ACC112 (cell line): Measurements from ENCODE around the gene HMCES.

ENCODE experiments used
- H2AFZ ChIP-seq: fragments of 200-600 bp; sonication (generic); one replicate; pipeline ENCODE4 v1.6.0; 2017; ENCODE audit warnings: antibody characterized with exemption, low read length; ENCODE audit not compliant: unreplicated experiment
- H3K27ac ChIP-seq: fragments of 200-600 bp; sonication (generic); 2 replicates; pipeline ENCODE4 v1.5.1; 2014; ENCODE audit warnings: low read depth, mild to moderate bottlenecking, antibody characterized with exemption, low read length, moderate library complexity
- H3K27me3 ChIP-seq: fragments of 200-600 bp; sonication (generic); 2 replicates; pipeline ENCODE4 v1.6.1; 2014; ENCODE audit warnings: mild to moderate bottlenecking, antibody characterized with exemption, low read length, moderate library complexity, mixed read lengths; ENCODE audit not compliant: insufficient read depth
- H3K36me3 ChIP-seq: fragments of 200-600 bp; sonication (generic); 2 replicates; pipeline ENCODE4 v1.6.1; 2016; ENCODE audit warnings: mild to moderate bottlenecking, antibody characterized with exemption, low read length, moderate library complexity, mixed read lengths; ENCODE audit not compliant: insufficient read depth
- H3K4me1 ChIP-seq: fragments of 200-600 bp; sonication (generic); one replicate; pipeline ENCODE4 v1.6.1; 2016; ENCODE audit warnings: low read length, mixed read lengths; ENCODE audit not compliant: insufficient read depth, unreplicated experiment, control insufficient read depth
- H3K4me3 ChIP-seq: fragments of 200-600 bp; sonication (generic); 2 replicates; pipeline ENCODE4 v1.5.1; 2014; ENCODE audit warnings: mild to moderate bottlenecking, low read depth, low read length
- H3K79me2 ChIP-seq: fragments of 200-600 bp; sonication (generic); one replicate; pipeline ENCODE4 v1.6.0; 2016; ENCODE audit warnings: low read length; ENCODE audit not compliant: control insufficient read depth, unreplicated experiment, insufficient read depth

The HMCES gene

DNA sequence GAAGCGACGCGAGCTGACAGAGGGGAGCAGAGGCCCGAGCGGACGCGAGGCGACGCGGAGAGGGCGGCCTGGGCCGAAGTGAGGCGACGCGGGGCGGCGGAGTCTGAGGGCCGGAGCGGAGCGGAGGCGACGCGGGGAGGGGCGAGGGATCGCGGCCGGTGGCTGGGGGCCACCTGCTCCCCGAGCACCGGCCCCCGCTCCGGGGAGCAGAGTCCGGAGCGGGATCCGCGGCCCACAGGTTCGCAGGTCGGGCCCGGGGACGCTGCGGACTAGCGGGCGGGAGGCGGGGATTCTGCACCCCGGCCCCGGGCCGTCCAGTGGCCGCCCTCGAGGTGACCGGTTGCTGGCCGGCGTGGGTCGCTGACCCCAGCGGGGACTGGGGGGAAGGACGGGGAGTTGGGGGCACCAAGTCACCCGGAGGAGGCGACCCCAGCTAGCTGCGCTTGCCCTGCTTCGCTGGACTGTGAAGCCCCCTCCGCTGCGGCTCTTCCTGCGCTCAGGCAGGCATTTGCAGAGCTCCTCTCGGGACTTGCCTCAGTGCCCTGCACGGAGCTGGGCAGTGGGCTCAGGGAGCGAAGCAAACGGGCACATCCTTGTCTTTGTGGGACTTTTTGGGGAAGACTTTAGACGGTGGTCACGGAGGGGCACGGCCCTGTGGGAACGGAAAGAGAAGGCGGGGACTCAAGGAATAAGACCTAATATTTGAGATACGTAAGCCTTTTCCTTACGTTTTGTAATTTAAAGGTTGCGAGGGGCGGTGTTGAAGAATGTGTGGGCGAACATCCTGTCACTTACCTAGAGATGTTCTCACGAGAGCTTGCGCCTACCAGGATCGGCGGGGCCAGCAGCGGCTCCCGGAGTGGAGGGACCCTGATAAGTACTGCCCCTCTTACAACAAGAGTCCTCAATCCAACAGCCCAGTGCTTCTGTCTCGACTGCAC lies 566 bp downstream of the HMCES start:
- peak overlapping the region; percentile 89 for H3K27ac ChIP-seq
- peaks cover 15% of the 10 kb centered on the region for H3K79me2 ChIP-seq
- H2AFZ ChIP-seq, result peak overlapping the region; percentile 83
- H3K36me3 ChIP-seq, result peaks cover 15% of the 10 kb centered on the region; the same call in 1 of the 2 replicates
- peaks cover 27% of the 10 kb centered on the region for H3K4me1 ChIP-seq
- no peaks in the 10 kb centered on the region for H3K27me3 ChIP-seq
- peak overlapping the region; percentile 97 for H3K4me3 ChIP-seq

DNA sequence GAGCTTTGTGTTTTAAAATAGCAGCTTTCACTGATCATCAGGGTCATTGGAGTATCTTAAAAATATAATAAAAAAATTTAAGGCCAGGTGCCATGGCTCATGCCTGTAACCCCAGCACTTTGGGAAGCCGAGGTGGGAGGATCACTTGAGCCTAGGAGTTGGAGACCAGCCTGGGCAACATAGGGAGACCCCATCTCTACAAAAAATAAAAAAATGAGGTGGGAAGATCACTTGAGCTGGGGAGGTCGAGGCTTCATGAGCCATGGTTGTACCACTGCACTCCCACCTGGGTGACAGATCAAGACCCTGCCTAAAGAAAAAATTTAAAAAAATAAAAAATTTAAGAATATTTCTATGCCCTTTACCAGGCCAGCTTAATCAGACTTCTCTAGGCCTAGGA lies 1.5 kb downstream of the HMCES start:
- H3K4me1 ChIP-seq, result peaks cover 27% of the 10 kb centered on the region
- H2AFZ ChIP-seq, result peak overlapping the region; percentile 83
- H3K79me2 ChIP-seq, result peaks cover 15% of the 10 kb centered on the region
- peak overlapping the region; percentile 97 for H3K4me3 ChIP-seq
- H3K27me3 ChIP-seq, result no peaks in the 10 kb centered on the region
- H3K36me3 ChIP-seq, result peaks cover 15% of the 10 kb centered on the region; the same call in 1 of the 2 replicates
- no peak overlapping the region for H3K27ac ChIP-seq

DNA sequence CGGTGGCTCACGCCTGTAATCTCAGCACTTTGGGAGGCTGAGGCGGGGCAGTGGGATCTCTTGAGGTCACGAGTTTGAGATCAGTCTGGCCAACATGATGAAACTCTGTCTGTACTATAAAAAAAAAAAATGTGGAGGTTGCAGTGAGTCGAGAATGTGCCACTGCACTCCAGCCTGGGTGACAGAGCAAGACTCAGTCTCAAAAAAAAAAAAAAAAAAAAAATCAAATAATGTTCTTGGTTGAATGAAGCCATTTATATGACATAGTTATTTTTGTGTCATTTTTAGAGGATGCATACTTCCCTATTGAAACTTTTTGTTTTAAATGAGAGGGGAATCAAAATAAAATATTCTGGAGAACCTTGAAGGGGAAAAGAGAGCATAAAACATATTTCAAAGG lies 3.1 kb downstream of the HMCES start:
- Histone ChIP-seq H3K27ac (peak overlapping the region; percentile 41), H3K36me3 (peaks cover 4% of the 10 kb centered on the region; the same call in 1 of the 2 replicates), H3K4me1 (peaks cover 27% of the 10 kb centered on the region), H3K4me3 (no peak overlapping the region), H3K79me2 (peaks cover 16% of the 10 kb centered on the region), H2AFZ (no peak overlapping the region), H3K27me3 (no peaks in the 10 kb centered on the region)

DNA sequence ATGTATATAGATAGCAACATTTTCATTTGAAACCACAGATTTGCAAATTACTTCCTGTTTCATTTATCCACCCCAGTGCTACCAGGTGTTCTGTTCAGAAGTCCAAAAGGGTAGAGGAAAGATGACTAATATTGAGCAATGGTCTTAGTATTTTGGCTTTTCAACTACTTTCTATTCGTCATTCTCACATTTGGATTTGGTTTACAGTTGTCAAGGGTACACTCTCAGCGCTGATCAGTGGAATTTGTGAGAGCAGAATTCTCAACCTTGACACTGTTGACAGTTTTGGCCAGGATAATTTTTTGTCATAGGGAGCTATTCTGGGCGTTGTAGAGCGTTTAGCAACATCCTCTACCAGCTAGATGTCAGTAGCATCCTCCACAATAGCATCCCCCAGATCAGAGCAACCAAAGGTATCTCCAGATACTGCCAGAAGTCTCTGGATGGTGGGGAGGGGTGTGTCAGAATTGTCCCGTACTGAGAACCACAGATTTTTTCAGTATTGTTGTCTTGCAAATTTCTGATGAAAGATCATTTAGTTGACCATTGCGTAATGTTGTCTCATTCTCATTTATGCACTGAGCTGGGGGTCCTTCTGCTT lies 4.2 kb downstream of the HMCES start:
- H3K79me2 ChIP-seq, result peaks cover 18% of the 10 kb centered on the region
- H3K4me3 ChIP-seq, result no peak overlapping the region
- H3K36me3 ChIP-seq, result peaks cover 6% of the 10 kb centered on the region; the same call in 1 of the 2 replicates
- H3K27me3 ChIP-seq, result no peaks in the 10 kb centered on the region
- H2AFZ ChIP-seq, result no peak overlapping the region
- H3K4me1 ChIP-seq, result peaks cover 25% of the 10 kb centered on the region
- peak overlapping the region; percentile 41 for H3K27ac ChIP-seq

DNA sequence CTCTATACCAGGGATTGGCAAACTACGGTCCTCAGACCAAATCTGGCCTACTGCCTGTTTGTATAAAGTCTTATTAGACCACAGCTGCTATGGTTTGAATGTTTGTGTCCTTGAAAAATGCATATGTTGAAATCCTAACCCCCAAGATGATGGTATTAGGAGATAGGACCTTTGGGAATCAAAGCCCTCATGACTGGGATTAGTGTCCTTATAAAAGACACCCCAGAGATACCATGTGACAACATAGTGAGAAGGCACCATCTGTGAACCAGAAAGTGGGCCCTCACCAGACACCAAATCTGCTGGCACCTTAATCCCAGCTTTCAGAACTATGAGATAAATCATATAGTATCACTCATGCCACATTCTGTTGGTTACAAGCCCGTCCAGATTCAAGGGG lies 7.4 kb downstream of the HMCES start:
- Histone ChIP-seq H2AFZ (no peak overlapping the region), H3K4me3 (no peak overlapping the region), H3K36me3 (peaks cover 6% of the 10 kb centered on the region), H3K79me2 (peaks cover 6% of the 10 kb centered on the region), H3K27ac (no peak overlapping the region), H3K27me3 (no peaks in the 10 kb centered on the region), H3K4me1 (peaks cover 21% of the 10 kb centered on the region)

DNA sequence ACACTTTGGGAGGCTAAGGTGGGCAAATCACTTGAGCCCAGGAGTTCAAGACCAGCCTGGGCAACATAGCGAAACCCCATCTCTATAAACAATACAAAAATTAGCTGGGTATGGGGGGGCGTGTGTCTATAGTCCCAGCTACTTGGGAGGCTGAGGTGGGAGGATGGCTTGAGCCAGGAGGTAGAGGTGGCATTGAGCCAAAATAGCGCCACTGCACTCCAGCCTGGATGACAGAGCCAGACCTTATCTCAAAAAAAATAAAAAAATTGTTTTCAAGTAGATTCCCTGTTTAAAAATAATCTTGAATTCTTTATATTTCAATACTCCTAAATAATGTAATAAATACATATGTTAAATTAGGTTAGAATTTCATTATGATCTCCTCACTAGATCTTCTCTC lies 9.8 kb downstream of the HMCES start:
- no peak overlapping the region for H2AFZ ChIP-seq
- H3K36me3 ChIP-seq, result peaks cover 12% of the 10 kb centered on the region
- H3K27ac ChIP-seq, result 0 out of 2 replicates have a peak overlapping the region, but pooled peaks have one; percentile 38
- H3K79me2 ChIP-seq, result peaks cover 6% of the 10 kb centered on the region
- peaks cover 6% of the 10 kb centered on the region for H3K4me1 ChIP-seq
- H3K4me3 ChIP-seq, result no peak overlapping the region
- no peaks in the 10 kb centered on the region for H3K27me3 ChIP-seq

DNA sequence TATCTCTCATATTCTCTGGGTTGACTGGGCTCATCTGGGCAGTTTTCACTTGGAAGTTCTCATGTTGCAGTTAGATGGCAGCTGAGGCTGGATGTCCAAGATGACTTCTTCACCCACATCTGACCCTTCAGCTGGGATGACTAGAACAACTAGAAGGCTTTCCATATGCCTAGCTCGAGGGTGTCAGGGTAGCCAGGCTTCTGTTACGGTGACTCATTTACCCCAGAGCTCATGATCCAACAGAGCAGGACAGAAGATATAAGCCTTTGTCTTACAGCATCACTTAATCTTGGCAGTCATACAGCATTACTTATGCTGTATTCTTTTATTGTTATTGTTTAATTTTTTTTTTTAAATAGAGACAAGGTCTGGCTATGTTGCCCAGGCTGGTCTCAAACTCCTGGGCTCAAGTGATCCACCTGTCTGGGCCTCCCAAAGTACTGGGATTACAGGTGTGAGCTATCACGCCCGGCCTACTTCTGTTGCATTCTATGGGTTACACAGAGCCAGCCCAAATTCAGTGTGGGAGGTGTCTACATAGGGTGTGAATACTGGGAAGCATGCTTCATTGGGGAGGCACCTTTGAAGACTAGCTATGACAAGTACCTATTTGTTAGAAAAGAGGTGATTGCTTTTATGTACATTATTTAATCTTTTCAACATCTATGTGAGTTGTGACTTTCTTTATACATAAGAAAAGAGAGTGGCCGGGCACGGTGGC lies 10.7 kb downstream of the HMCES start:
- Histone ChIP-seq H3K4me3 (no peak overlapping the region), H3K4me1 (peaks cover 6% of the 10 kb centered on the region), H3K79me2 (peaks cover 3% of the 10 kb centered on the region), H2AFZ (no peak overlapping the region), H3K36me3 (peaks cover 12% of the 10 kb centered on the region), H3K27me3 (no peaks in the 10 kb centered on the region), H3K27ac (peak overlapping the region; percentile 38; the same call in 1 of the 2 replicates)

DNA sequence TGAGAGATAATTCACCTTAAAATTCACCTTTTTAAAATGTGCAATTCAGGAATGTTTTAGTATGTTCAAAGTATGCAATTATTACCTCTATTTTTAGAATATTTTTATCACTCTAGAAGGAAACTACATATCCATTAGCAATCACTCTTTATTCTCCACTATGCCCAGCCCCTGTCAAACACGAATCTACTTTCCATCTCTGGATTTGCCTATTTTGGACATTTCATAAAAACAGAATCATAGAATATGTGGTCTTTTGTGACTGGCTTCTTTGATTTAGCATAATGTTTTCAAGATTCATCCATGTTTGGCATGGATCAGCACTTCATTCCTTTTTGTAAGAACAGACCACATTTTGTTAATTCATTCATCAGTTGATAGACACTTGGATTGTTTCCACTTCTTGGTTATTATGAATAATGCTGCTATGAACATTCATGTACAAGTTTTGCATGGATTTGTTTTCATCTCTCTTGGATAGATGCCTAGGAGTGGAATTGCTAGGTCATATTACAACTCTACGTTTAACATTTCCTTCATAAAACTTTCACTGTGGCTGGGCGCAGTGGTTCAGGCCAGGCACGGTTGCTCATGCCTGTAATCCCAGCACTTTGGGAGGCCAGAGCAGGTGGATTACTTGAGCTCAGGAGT lies 12.7 kb downstream of the HMCES start:
- no peak overlapping the region for H3K4me3 ChIP-seq
- H2AFZ ChIP-seq, result no peak overlapping the region
- H3K79me2 ChIP-seq, result peaks cover 3% of the 10 kb centered on the region
- H3K36me3 ChIP-seq, result peaks cover 15% of the 10 kb centered on the region
- H3K4me1 ChIP-seq, result peaks cover 6% of the 10 kb centered on the region
- no peak overlapping the region for H3K27ac ChIP-seq
- no peaks in the 10 kb centered on the region for H3K27me3 ChIP-seq

DNA sequence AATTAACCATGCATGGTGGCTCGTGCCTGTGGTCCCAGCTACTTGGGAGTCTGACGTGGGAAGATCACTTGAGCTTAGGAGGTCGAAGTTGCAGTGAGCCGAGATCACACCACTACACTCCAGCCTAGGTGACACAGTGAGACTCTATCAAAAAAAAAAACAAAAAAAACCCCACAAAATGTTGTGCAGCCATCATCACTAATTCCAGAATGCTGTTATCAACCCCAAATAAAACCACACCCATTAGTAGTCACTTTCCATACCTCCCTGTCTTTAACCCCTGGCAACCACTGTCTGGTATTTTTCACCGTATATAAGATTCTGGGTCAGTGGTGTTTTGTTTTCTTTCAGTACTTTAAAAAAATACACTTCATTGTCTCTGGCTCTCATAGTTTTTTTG lies 16.6 kb downstream of the HMCES start:
- no peak overlapping the region for H3K4me3 ChIP-seq
- H3K4me1 ChIP-seq, result no peaks in the 10 kb centered on the region
- no peak overlapping the region for H3K27ac ChIP-seq
- H3K36me3 ChIP-seq, result peaks cover 23% of the 10 kb centered on the region
- H2AFZ ChIP-seq, result no peak overlapping the region
- H3K79me2 ChIP-seq, result no peaks in the 10 kb centered on the region
- no peaks in the 10 kb centered on the region for H3K27me3 ChIP-seq
